ENCODE data around the gene PNRC2.

PNRC2 gene

GRCh38 chr1:23959461-23960290, at the start of gene PNRC2:
Gene PNRC2, plus strand, starts transcription at chr1:23959828. Its CDS starts 1,630 bp downstream, at chr1:23961458.
- DNase-seq: peak; percentile 99

- DNase-seq: no peak
Measured at GRCh38 chr1:23910144-23910543, 49.5 kb upstream of the PNRC2 start.

DNA sequence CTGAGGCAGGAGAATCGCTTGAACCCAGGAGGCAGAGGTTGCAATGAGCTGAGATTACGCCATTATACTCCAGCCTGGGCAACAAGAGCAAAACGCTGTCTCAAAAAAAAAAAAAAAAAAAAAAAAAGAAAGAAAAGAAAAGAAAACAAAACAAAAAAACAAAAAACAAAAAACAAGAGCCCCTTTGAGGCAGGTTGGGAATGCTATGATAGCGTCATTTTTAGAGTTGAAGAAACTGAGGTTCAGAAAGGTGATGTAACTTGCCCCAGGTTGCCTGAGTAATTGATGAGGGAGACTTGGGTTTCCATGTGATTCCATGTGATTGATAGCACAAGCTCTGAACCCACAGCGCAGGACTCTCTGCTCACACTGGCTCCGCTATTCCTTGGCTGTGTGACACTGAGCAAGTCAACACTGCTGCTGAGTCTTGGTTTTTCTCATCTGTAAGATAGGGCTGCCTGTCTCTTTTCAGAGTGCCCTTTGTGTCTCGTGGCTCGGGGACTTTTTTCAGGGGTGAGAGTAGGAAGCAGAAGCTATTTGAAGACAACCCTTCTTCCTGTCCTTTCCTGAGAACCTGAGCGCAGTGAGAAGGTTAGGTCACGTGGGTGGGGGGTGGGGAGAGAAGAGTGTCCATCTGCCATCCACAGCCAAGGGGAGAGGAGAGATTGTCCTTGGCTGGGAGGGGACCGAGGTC, 48.9 kb upstream of the PNRC2 start:
- DNase-seq: no peak

DNA sequence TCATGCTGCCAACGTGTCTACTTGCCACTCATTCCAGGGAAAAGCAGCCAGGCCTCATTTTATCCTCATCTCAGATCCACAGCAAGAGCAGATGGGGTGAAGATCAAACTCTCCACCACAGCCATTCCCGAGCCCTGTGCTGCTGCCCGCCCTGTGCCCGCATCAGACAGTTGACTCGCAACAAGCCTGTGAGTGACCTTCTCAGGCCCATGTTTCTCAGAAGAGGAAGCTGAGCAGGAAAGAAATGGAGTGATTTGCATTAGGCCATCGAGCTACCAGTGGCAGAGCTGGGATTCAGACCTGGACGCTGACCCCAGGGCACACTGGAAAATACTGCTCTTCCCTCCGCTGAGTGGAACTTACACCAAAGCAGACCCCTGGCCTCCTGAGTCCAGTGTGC, 47.7 kb upstream of the PNRC2 start:
- no peak for DNase-seq

- no peak for DNase-seq
Measured at GRCh38 chr1:23913212-23913880, 46.3 kb upstream of the PNRC2 start, which contains the start of gene CNR2. Gene CNR2, minus strand, starts transcription at chr1:23913362. Its CDS starts 37,745 bp downstream, at chr1:23875617.

DNA sequence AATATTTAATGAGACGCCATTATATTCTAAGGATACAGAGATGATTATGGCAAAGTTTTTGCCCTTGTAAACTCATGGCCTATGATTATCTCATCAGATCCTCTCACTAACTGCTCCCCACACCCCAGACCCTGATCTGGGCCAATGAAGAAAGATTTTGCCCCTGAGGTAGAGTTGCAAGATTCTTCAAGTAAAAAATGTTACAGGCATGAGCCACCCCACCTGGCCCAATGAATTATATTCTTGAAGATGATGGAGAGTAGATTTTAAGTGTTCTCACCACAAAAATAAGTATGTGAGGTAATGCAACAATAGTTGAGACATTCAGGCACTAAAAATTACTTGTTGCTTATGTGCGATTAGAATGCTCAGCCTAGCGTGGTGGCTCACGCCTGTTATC, 44.7 kb upstream of the PNRC2 start:
- DNase-seq: no peak

DNA sequence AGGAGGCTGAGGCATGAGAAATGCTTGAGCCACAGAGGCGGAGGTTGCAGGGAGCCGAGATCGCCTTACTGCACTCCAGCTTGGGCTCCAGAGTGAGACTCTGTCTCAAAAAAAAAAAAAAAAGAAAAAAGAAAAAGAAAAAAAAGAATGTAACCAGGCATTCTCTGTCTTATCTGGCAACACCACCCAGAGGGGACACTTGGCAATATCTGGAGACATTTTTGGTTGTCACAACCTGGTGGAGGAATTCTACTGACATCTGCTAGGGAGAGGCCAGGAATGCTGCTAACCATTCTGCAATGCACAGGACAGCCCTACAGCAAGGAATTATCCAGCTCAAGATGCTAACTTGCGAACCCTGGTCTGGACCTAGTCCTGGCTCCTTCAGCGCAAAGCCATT, 44.2 kb upstream of the PNRC2 start:
- DNase-seq: no peak

DNA sequence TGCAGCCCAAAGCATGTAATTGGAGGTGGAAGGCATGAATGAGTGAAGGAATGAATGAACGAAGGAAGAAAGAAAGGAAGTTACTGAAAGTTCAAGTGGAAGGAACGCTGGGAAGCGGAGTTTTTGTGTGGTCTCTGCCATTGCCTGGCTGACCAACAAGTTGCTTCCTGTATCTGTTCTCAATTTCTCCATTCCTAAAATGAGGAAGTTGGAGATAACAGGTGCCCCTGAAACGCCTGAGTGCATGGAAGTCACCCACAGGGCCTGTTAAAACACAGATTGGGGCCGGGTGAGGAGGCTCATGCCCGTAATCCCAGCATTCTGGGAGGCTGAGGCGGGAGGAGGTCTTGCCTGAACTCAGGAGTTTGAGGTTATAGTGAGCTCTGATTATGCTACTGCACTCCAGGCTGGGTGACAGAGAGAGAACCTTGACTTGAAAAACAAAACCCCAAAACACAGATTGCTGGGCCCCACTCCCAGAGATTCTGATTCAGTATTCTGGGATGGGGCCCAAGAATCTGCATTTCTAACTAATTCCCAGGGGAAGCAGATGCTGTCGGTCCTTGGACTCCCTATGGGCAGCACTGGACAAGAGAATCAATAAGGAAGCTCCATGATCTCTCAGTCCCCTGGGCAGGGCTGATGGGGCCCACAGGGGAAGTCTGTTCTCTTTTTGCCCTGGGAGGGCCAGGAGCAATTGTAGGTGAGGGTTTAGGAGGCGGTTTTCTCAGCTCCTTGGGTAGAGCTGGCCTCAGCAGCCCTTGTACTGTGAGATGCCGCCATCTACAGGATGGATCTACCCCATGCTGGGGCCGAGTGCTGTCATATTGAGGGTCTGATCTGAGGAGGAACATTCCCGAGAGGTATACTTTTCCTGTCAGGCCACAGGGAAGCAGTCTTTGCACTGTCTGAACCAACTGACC, 43.2 kb upstream of the PNRC2 start:
- DNase-seq: peak; percentile 80

- DNase-seq: no peak
Measured at GRCh38 chr1:23922321-23922943, 37.2 kb upstream of the PNRC2 start.

- no peak for DNase-seq
Measured at GRCh38 chr1:23923592-23924499, 35.8 kb upstream of the PNRC2 start.

DNA sequence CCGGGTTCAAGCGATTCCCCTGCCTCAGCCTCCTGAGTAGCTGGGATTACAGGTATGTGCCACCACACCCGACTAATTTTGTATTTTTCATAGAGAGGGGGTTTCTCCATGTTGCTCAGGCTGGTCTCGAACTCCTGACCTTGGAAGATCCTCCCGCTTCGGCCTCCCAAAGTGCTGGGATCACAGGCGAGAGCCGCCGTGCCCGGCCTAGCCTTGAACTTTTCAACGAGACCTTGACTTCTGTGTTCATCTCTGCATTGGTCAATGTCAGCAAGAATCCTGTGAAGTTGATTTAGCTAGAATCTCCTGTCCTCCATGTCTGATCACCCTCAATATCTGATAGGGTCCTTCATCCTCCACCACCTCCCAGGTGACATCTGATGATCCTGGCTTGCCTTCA, 35.0 kb upstream of the PNRC2 start:
- no peak for DNase-seq

GRCh38 chr1:23925279-23925678, 34.3 kb upstream of the PNRC2 start:
- no peak for DNase-seq

DNA sequence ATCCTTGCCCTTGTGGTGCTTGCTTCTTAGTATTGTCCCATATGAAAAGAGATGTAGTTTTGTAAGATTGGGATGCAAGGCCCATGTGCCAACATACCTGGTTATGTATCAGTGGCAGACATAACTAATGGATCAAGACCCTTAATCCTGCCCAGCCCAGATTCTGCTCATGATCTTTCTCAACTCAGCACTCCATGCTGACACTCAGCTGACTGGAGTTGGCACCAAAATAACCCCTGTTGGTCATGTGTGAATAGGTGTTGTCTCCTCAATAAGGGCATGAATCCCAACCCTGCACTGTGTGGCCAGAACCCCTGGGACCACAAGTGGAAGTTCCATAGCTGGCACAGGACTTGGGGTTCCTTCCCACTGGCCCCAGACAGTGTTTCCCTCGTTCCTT, 32.5 kb upstream of the PNRC2 start:
- DNase-seq: no peak

GRCh38 chr1:23928789-23929188, 30.8 kb upstream of the PNRC2 start:
- DNase-seq: no peak

- DNase-seq: no peak
Measured at GRCh38 chr1:23930270-23930669, 29.4 kb upstream of the PNRC2 start.

DNA sequence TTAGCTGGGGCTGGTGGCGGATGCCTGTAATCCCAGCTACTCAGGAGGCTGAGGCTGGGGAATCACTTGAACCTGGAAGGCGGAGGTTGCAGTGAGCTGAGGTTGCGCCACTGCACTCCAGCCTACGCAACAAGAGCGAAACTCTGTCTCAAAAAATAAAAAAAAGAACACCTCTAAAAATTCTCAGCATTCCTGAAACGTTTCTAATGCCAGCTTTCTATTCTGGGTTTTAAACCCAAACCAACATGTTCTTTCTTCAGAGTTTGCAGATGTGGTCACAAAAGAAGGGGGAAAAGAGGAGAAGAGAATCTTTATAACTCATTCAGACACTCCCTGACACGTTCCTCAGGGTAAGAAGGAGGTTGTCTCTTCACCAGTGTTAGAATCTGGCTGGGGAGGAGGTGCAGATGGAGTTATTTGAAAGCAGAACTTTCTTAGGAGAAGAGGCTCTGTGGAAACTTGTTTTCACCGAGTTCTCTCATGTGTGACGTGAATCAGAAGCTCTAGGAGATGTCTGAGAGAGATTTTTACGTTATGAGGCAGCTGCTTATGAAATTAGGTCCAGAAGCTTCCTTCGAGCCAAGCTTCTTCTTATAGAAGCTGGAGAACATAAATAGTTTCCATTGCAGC, 28.7 kb upstream of the PNRC2 start:
- no peak for DNase-seq

GRCh38 chr1:23931491-23931880, 28.1 kb upstream of the PNRC2 start:
- DNase-seq: no peak

- no peak for DNase-seq
Measured at GRCh38 chr1:23936481-23937176, 23.0 kb upstream of the PNRC2 start.

DNA sequence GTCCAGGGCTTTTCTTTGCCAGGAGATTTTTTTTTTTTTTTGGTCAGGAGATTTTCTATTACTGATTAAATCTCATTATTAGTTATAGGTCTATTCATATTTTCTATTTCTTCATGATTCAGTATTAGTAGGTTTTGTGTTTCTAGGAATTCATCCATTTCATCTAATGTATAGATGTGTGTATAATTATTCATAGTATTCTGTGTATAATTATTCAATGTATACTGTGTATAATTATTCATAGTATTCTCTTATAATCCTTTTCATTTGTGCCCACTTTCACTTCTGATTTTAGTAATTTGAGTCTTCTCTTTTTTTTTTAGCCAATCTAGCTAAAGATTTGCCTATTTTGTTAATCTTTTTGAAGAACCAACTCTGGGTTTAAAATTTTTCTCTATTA, 12.3 kb upstream of the PNRC2 start:
- no peak for DNase-seq

DNA sequence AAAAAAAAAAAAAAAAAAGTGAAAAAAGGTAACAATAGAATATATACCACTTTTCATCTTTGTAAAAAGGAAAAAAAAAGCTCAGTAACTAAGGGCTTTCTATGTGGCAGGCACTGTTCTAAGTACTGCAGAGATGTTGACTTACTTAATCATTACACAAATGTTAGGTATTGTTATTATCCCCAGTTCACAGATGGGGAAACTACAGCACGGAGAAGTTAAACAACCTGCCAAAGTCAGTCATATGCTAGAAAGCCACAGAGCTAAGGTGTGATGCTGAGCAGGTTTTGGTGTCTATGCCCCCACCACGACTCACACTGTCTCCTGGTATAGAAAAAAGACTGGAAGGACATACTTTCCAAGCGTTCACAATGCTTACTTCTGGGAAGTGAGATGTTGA, 6.6 kb upstream of the PNRC2 start:
- no peak for DNase-seq
